Measurements from ENCODE around the gene CENPS. TPM values are rescaled to one million over a fixed set of nuclear protein-coding genes. Genes with fewer than 3 reads are reported as not detected.
"Not testable (repeated sequence)": the region's sequence is repeated elsewhere in the genome, so short reads cannot be mapped to it uniquely, and the experiment has no call there.

The CENPS gene
- total RNA-seq, 1 experiment from 2014 or later = 19.0 TPM

- intact Hi-C loops (cut with micrococcal nuclease) = no loop called here
- peaks cover 7% of the 10 kb centered on the region for H3K4me1 Mint-ChIP-seq (ENCODE audit: insufficient read depth, unreplicated experiment)
- peak overlapping the region; percentile 94 for H3K27ac Mint-ChIP-seq (ENCODE audit: low read depth, unreplicated experiment)
- no peaks in the 10 kb centered on the region for H3K9me3 Mint-ChIP-seq (ENCODE audit: unreplicated experiment)
- no peak for TF ChIP-seq CTCF (IDR thresholded peaks at IDR 0.05; ENCODE audit: unreplicated experiment)
- POLR2A ChIA-PET = interaction anchor here (0.5 to 2.6 kb wide), 9 partner anchors 10 to 1290 kb away, joined by 3 to 23 read pairs (median 4); partner anchors contain the start of gene CENPS
- H3K4me3 Mint-ChIP-seq (ENCODE audit: unreplicated experiment) = peak overlapping the region; percentile 97
- H3K27me3 Mint-ChIP-seq (ENCODE audit: insufficient read depth, unreplicated experiment) = no peaks in the 10 kb centered on the region
- H3K36me3 Mint-ChIP-seq (ENCODE audit: insufficient read depth, unreplicated experiment) = peaks cover 32% of the 10 kb centered on the region
- DNase-seq (ENCODE audit: unreplicated experiment) = no peak
- TSS peak; percentile 71 for BruUV-seq (replicated peaks)
- CTCF ChIA-PET = interaction anchor here (0.8 kb wide), 1 partner anchor 41 kb away, joined by 3 read pairs; the partner anchor contains the start of gene CENPS
These were observed 41.4 kb downstream of the CENPS start for GRCh38 chr1:10471411-10472219.

DNA sequence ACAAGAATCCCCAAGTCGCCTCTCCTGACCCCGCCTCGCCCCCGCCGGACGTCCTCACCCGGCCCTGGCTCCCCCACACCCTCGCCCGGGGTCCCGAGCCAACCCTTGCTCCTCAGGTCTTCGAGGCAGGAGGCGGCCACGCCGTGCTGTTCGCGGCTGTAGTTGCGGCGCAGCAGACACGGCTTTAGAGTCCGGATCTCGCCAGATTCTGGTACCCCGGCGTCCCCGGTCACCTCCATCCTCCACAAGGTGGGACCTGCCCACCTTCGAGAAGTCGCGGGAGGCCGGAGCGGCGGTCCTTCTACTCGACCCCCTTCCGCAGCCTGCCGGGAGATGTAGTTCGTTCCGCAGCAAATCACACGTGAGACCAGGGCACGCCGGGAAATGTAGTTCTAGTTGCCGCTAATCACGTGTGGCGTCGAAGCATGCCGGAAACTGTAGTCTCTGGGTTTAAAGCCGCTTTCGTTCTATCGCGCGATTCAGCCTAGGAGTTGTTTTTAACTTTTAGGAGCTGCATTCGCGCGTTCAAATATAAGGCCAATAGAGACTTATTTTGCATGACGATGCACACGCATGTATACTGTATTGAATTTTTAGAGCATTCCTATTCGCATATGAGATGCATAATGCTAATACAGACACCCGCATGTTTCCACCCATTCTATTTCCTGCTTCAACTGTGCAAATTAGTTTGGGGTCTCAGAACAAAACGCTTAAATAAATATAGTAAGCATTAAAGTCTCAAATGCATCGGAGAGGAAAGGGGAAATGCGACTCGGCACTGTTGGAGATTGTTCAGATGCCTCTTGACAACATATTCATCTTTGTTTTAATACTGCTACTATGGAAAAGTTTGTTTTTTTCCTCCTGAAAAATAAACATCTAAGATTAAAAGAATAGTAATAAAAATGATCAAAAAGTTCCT, 42.2 kb downstream of the CENPS start, which contains the start of gene DFFA:
Gene DFFA, minus strand, starts transcription at position 310 of the 925 bp plus-strand sequence. Its CDS starts 71 bp downstream, at position 239.
- peak; percentile 96 for DNase-seq (ENCODE audit: unreplicated experiment)
- no peak for TF ChIP-seq CTCF (IDR thresholded peaks at IDR 0.05; ENCODE audit: unreplicated experiment)
- Mint-ChIP-seq H3K9me3 (ENCODE audit: unreplicated experiment) (no peaks in the 10 kb centered on the region), H3K27ac (ENCODE audit: low read depth, unreplicated experiment) (peak within 1 kb of the TSS; percentile 94), H3K27me3 (ENCODE audit: insufficient read depth, unreplicated experiment) (no peaks in the 10 kb centered on the region), H3K36me3 (ENCODE audit: insufficient read depth, unreplicated experiment) (peaks cover 24% of the 10 kb centered on the region), H3K4me1 (ENCODE audit: insufficient read depth, unreplicated experiment) (peaks cover 7% of the 10 kb centered on the region), H3K4me3 (ENCODE audit: unreplicated experiment) (peak within 1 kb of the TSS; percentile 97)
- ChIA-PET POLR2A (interaction anchor here (0.7 to 2.6 kb wide), 10 partner anchors 13 to 428 kb away, joined by 3 to 23 read pairs (median 5); partner anchors contain the start of gene KIF1B), CTCF (interaction anchor here (0.5 to 1.4 kb wide), 2 partner anchors 22 to 25 kb away, joined by 3 to 4 read pairs; no protein-coding TSS in a partner anchor)
- no TSS peak for BruUV-seq (replicated peaks)
- intact Hi-C loops (cut with micrococcal nuclease) = no loop called here

DNA sequence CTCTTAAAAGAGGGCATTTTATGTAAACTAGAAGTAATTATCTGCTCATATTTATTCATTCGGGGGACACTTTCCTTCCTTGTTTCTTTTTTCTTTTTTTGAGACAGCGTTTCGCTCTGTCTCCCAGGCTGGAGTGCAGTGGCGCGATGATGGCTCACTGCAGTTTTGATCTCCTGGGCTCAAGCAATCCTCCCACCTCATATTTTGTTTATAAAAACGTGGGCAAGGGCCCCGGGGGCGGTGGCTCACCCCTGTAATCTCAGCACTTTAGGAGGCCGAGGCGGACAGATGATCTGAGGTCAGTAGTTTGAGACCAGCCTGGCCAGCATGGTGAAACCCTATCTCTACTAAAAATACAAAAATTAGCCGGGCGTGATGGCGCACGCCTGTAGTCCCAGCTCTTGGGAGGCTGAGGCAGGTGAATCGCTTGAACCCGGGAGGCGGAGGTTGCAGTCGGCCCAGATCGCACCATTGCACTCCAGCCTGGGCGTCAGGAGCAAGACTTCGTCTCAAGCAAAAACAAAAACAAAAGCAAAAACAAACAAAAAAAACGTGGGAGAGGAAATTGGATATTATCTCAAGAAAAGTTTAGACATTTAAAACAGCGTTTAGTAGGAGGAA, 43.0 kb downstream of the CENPS start:
- POLR2A ChIA-PET = interaction anchor here (0.7 to 3.4 kb wide), 10 partner anchors 13 to 351 kb away, joined by 3 to 23 read pairs (median 6); partner anchors contain the start of gene KIF1B
- intact Hi-C loops (cut with micrococcal nuclease) = no loop called here
- peaks cover 7% of the 10 kb centered on the region for H3K4me1 Mint-ChIP-seq (ENCODE audit: insufficient read depth, unreplicated experiment)
- no peaks in the 10 kb centered on the region for H3K9me3 Mint-ChIP-seq (ENCODE audit: unreplicated experiment)
- no peaks in the 10 kb centered on the region for H3K27me3 Mint-ChIP-seq (ENCODE audit: insufficient read depth, unreplicated experiment)
- CTCF ChIA-PET = interaction anchor here (0.7 to 1.4 kb wide), 2 partner anchors 21 to 405 kb away, joined by 3 to 4 read pairs; no protein-coding TSS in a partner anchor
- no peak overlapping the region for H3K27ac Mint-ChIP-seq (ENCODE audit: low read depth, unreplicated experiment)
- BruUV-seq (replicated peaks) = no TSS peak
- peak overlapping the region; percentile 97 for H3K4me3 Mint-ChIP-seq (ENCODE audit: unreplicated experiment)
- H3K36me3 Mint-ChIP-seq (ENCODE audit: insufficient read depth, unreplicated experiment) = peaks cover 16% of the 10 kb centered on the region
- no peak for DNase-seq (ENCODE audit: unreplicated experiment)
- no peak for TF ChIP-seq CTCF (IDR thresholded peaks at IDR 0.05; ENCODE audit: unreplicated experiment)

- H3K27ac Mint-ChIP-seq (ENCODE audit: low read depth, unreplicated experiment) = peak overlapping the region; percentile 90
- H3K4me1 Mint-ChIP-seq (ENCODE audit: insufficient read depth, unreplicated experiment); H3K36me3 Mint-ChIP-seq (ENCODE audit: insufficient read depth, unreplicated experiment); H3K27me3 Mint-ChIP-seq (ENCODE audit: insufficient read depth, unreplicated experiment); DNase-seq (ENCODE audit: unreplicated experiment); H3K9me3 Mint-ChIP-seq (ENCODE audit: unreplicated experiment); intact Hi-C loops (cut with micrococcal nuclease); BruUV-seq (replicated peaks): not testable (repeated sequence)
- H3K4me3 Mint-ChIP-seq (ENCODE audit: unreplicated experiment) = peak overlapping the region; percentile 98
- POLR2A ChIA-PET = interaction anchor here (1.1 to 3.4 kb wide), 3 partner anchors 15 to 21 kb away, joined by 3 to 14 read pairs (median 4); no protein-coding TSS in a partner anchor
- CTCF ChIA-PET = interaction anchor here (0.5 to 1.6 kb wide), 2 partner anchors 21 to 28 kb away, joined by 3 to 15 read pairs; no protein-coding TSS in a partner anchor
These were observed 44.0 kb downstream of the CENPS start for GRCh38 chr1:10474309-10474612.
